OCI-LY1 (cell line): ENCODE results near the gene BEX1.
"Not testable (repeated sequence)": the region's sequence is repeated elsewhere in the genome, so short reads cannot be mapped to it uniquely, and the experiment has no call there.

Experiments
- H2AFZ ChIP-seq: fragments of 200-600 bp; sonication (generic), shearing (Covaris generic); 2 replicates; pipeline ENCODE4 v1.6.0; 2014; ENCODE audit warnings: antibody characterized with exemption, mild to moderate bottlenecking, low read length
- H3F3A ChIP-seq: fragments of 200-600 bp; sonication (generic), shearing (Covaris generic); 2 replicates; pipeline ENCODE4 v1.6.0; 2014; ENCODE audit warnings: mild to moderate bottlenecking, antibody characterized with exemption, low read length, moderate library complexity; ENCODE audit not compliant: insufficient read depth
- H3K27ac ChIP-seq: fragments of 200-600 bp; sonication (generic); 2 replicates; pipeline ENCODE4 v1.5.1; 2014; ENCODE audit warnings: low read length, mixed run types, mild to moderate bottlenecking, low read depth; ENCODE audit not compliant: poor library complexity, severe bottlenecking
- H3K27me3 ChIP-seq: fragments of 200-600 bp; sonication (generic); 2 replicates; pipeline ENCODE4 v1.6.0; 2014; ENCODE audit warnings: antibody characterized with exemption, mild to moderate bottlenecking, low read length, moderate library complexity; ENCODE audit not compliant: insufficient read depth
- H3K36me3 ChIP-seq: fragments of 200-600 bp; sonication (generic); 2 replicates; pipeline ENCODE4 v1.6.1; 2014; ENCODE audit warnings: mild to moderate bottlenecking, antibody characterized with exemption, low read length, moderate library complexity, mixed read lengths; ENCODE audit not compliant: insufficient read depth
- H3K4me1 ChIP-seq: fragments of 200-600 bp; sonication (generic); 2 replicates; pipeline ENCODE4 v1.5.1; 2014; ENCODE audit warnings: mild to moderate bottlenecking, low read length, moderate library complexity; ENCODE audit not compliant: insufficient read depth, severe bottlenecking
- H3K4me2 ChIP-seq: fragments of 200-600 bp; sonication (generic), shearing (Covaris generic); 2 replicates; pipeline ENCODE4 v1.6.1; 2014; ENCODE audit warnings: low read length
- H3K4me3 ChIP-seq: fragments of 200-600 bp; sonication (generic); 2 replicates; pipeline ENCODE4 v1.5.1; 2014; ENCODE audit warnings: low read length, low read depth, mild to moderate bottlenecking, mixed read lengths; ENCODE audit not compliant: poor library complexity, severe bottlenecking
- H3K79me2 ChIP-seq: fragments of 200-600 bp; shearing (Covaris generic); 2 replicates; pipeline ENCODE4 v1.6.1; 2016; ENCODE audit warnings: mixed run types, low read length, mixed read lengths; ENCODE audit not compliant: insufficient read depth
- H3K9ac ChIP-seq: fragments of 200-600 bp; sonication (generic), shearing (Covaris generic); 2 replicates; pipeline ENCODE4 v1.6.1; 2014; ENCODE audit warnings: mild to moderate bottlenecking, low read length, mixed read lengths
- H3K9me2 ChIP-seq: fragments of 200-600 bp; sonication (generic), shearing (Covaris generic); 2 replicates; pipeline ENCODE4 v1.6.1; 2014; ENCODE audit warnings: low read depth, mild to moderate bottlenecking, low read length, mixed read lengths
- H3K9me3 ChIP-seq: fragments of 200-600 bp; shearing (Covaris generic); 2 replicates; pipeline ENCODE4 v1.6.1; 2014; ENCODE audit warnings: low read length, mixed read lengths
- H4K20me1 ChIP-seq: fragments of 200-600 bp; sonication (generic), shearing (Covaris generic); 2 replicates; pipeline ENCODE4 v1.6.0; 2016; ENCODE audit warnings: mild to moderate bottlenecking, low read length; ENCODE audit not compliant: insufficient read depth
- CTCF ChIP-seq: fragments of 200-600 bp; sonication (generic), shearing (Covaris generic); IDR thresholded peaks from 2 replicates; pipeline ENCODE4 v1.5.1; 2017; ENCODE audit warnings: mild to moderate bottlenecking, antibody characterized with exemption, low read length, moderate library complexity, mixed read lengths
- EZH2 ChIP-seq: fragments of 200-600 bp; sonication (generic), shearing (Covaris generic); IDR thresholded peaks from 2 replicates; pipeline ENCODE4 v1.8.0; 2017; ENCODE audit warnings: borderline replicate concordance, mixed run types, mild to moderate bottlenecking, antibody characterized with exemption, low read length, moderate library complexity, mixed read lengths

The BEX1 gene

GRCh38 chrX:103051260-103051789 lies 12.6 kb downstream of the BEX1 start:
- Histone ChIP-seq H3K4me3 (no peak overlapping the region), H3K9ac (no peak overlapping the region), H3K27ac (no peak overlapping the region), H4K20me1 (no peaks in the 10 kb centered on the region), H3K79me2 (no peaks in the 10 kb centered on the region), H3K9me3 (no peaks in the 10 kb centered on the region), H2AFZ (no peak overlapping the region), H3K4me1 (no peaks in the 10 kb centered on the region), H3K36me3 (no peaks in the 10 kb centered on the region), H3F3A (no peaks in the 10 kb centered on the region), H3K4me2 (no peak overlapping the region), H3K9me2 (no peaks in the 10 kb centered on the region), H3K27me3 (no peaks in the 10 kb centered on the region)
- TF ChIP-seq EZH2 (no peak), CTCF (no peak)

GRCh38 chrX:103033371-103033770 lies 30.6 kb downstream of the BEX1 start:
- H3K4me1 ChIP-seq, H3K4me2 ChIP-seq, H2AFZ ChIP-seq, H3F3A ChIP-seq, H3K27ac ChIP-seq, H4K20me1 ChIP-seq, H3K27me3 ChIP-seq, H3K4me3 ChIP-seq, H3K9me3 ChIP-seq, H3K79me2 ChIP-seq, H3K9ac ChIP-seq, H3K36me3 ChIP-seq, H3K9me2 ChIP-seq: not testable (repeated sequence)

DNA sequence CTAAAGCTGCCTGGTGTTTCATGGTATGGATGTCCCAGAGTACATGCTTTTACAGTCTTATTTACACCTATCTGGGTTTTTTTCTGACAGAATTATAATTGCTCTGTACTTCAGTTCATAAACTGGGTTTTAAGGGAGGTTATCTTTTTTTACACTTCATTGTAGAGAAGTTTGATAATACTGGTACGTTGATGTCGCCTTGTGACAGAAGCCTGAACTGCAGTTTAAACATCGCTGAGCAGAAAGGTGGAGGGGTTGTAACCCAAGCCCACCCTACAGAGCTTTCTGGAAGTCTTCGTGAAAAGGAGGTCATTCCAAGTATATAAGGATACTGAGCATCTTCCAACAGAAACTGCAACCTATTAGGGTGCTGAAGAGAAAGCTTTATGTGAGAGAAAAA lies 46.4 kb downstream of the BEX1 start:
- H3K4me2 ChIP-seq, result no peak overlapping the region
- no peak overlapping the region for H2AFZ ChIP-seq
- no peaks in the 10 kb centered on the region for H3K36me3 ChIP-seq
- no peak overlapping the region for H3K9ac ChIP-seq
- H3K4me3 ChIP-seq, result no peak overlapping the region
- TF ChIP-seq EZH2 (no peak), CTCF (no peak)
- no peaks in the 10 kb centered on the region for H3K4me1 ChIP-seq
- no peaks in the 10 kb centered on the region for H4K20me1 ChIP-seq
- H3K9me2 ChIP-seq, result no peaks in the 10 kb centered on the region
- no peaks in the 10 kb centered on the region for H3K79me2 ChIP-seq
- no peaks in the 10 kb centered on the region for H3F3A ChIP-seq
- H3K27ac ChIP-seq, result no peak overlapping the region
- H3K27me3 ChIP-seq, result no peaks in the 10 kb centered on the region
- no peaks in the 10 kb centered on the region for H3K9me3 ChIP-seq

DNA sequence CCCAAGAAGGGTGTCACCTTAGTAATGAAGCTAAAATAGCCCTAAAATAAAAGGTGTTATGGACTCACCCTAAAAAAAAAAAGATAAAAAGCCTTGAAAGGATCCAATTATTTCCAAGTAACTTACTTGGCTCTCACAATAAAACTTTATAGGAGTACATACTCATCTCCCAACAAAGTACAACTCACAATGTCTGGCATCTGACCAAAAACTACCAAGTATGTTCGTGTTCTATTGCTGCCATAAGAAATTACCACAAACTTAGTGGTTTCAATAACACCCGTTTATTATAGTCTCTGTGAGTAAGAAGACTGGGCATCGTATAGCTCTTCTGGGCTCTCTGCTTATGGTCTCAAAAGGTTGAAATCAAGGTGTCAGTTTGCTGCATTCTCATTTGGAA lies 51.0 kb downstream of the BEX1 start:
- Histone ChIP-seq H3K36me3 (no peaks in the 10 kb centered on the region), H3F3A (no peaks in the 10 kb centered on the region), H3K27ac (no peak overlapping the region), H3K9ac (no peak overlapping the region), H3K4me2 (no peak overlapping the region), H4K20me1 (no peaks in the 10 kb centered on the region), H3K9me3 (no peaks in the 10 kb centered on the region), H3K4me1 (no peaks in the 10 kb centered on the region), H3K27me3 (no peaks in the 10 kb centered on the region), H2AFZ (no peak overlapping the region), H3K4me3 (no peak overlapping the region), H3K9me2 (no peaks in the 10 kb centered on the region), H3K79me2 (no peaks in the 10 kb centered on the region)
- no peak for TF ChIP-seq EZH2
